Ascending aorta (tissue), 2 donors: ENCODE data around the gene AP5Z1. TPM values are rescaled to one million over a fixed set of nuclear protein-coding genes. Genes with fewer than 3 reads are reported as not detected.

Source experiments
- DNase-seq, 2 donors: peaks; one replicate each; pipeline ENCODE4 v3.0.0-alpha.2; 2019; ENCODE audit warnings: low spot score in 2 of 2
- H3K27ac ChIP-seq, 2 donors: fragments of 200-600 bp; sonication (generic); one replicate each; pipeline ENCODE4 v1.5.1; 2016 to 2017; ENCODE audit warnings: mild to moderate bottlenecking in 1 of 2
- H3K27me3 ChIP-seq: fragments of 200-600 bp; sonication (generic); one replicate; pipeline ENCODE4 v1.5.1; 2017
- H3K36me3 ChIP-seq, 2 donors: fragments of 200-600 bp; sonication (generic); one replicate each; pipeline ENCODE4 v1.5.1; 2016
- H3K4me1 ChIP-seq, 2 donors: fragments of 200-600 bp; sonication (generic); one replicate each; pipeline ENCODE4 v1.5.1; 2016 to 2017; ENCODE audit warnings: mild to moderate bottlenecking in 1 of 2
- H3K4me3 ChIP-seq, 2 donors: fragments of 200-600 bp; sonication (generic); one replicate each; pipeline ENCODE4 v1.5.1; 2016 to 2017; ENCODE audit warnings: mild to moderate bottlenecking in 1 of 2
- H3K9me3 ChIP-seq, 2 donors: fragments of 200-600 bp; sonication (generic); one replicate each; pipeline ENCODE4 v1.5.1; 2016
- CTCF ChIP-seq, 3 experiments: fragments of 200-600 bp in 2 of 3; fragments of 450-650 bp in 1 of 3; sonication (generic) in 2 of 3; IDR thresholded peaks; one replicate each; pipeline ENCODE4 v1.5.1; 2016 to 2019; ENCODE audit warnings: antibody characterized with exemption in 3 of 3, mild to moderate bottlenecking in 1 of 3, moderate library complexity in 1 of 3
- intact Hi-C: fragments of 100-400 bp; cut with DNase I; formaldehyde crosslinking; loops from one replicate; pipeline ENCODE4 v1.15.1; 2023
- total RNA-seq: library from RNA; depleted of rRNA; stranded (reverse); fragments of >200 nt; gene quantifications from one replicate; pipeline ENCODE4 v1.1.0, GENCODE V29; 2016

Gene AP5Z1
- total RNA-seq, 1 donor from 2014 or later: 115 TPM

GRCh38 chr7:4729266-4729665, 46.2 kb upstream of the AP5Z1 start:
- TF ChIP-seq CTCF (IDR thresholded peaks at IDR 0.05): no peak
- Histone ChIP-seq H3K4me3 (no peak overlapping the region), H3K27ac (peak overlapping the region; percentile 95 to 98), H3K27me3 (no peaks in the 10 kb centered on the region), H3K36me3 (peaks cover 0 to 5% of the 10 kb centered on the region in 2 donors), H3K4me1 (peaks cover 14 to 18% of the 10 kb centered on the region in 2 donors), H3K9me3 (no peaks in the 10 kb centered on the region)
- no peak for DNase-seq
- intact Hi-C loops: no loop called here

DNA sequence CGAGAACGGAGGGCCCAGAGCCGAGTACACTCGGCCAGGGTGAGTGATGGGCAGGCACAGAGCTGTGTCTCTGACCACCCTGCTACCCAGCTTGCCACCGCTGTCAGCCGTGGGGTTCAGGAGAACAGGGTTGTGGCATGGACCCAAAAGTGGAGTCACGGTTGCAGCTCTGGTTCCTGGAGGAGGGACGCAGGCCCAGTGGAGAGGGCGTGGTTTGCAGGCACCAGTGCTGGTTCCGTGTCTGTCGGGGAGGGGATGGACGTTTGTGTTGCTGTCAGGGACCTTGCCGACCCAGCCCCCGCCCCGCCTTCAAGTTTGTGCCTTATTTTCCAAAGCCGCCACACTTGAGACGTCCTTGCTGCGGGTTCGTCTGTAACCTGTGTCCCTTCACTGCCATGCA, 45.1 kb upstream of the AP5Z1 start:
- no peak for TF ChIP-seq CTCF (IDR thresholded peaks at IDR 0.05)
- no peak overlapping the region for H3K4me3 ChIP-seq
- intact Hi-C loops: no loop called here
- H3K4me1 ChIP-seq: peaks cover 9 to 11% of the 10 kb centered on the region in 2 donors
- H3K27me3 ChIP-seq: no peaks in the 10 kb centered on the region
- peaks cover 0 to 5% of the 10 kb centered on the region in 2 donors for H3K36me3 ChIP-seq
- H3K27ac ChIP-seq: no peak overlapping the region
- no peaks in the 10 kb centered on the region for H3K9me3 ChIP-seq
- no peak for DNase-seq

GRCh38 chr7:4730971-4731370, 44.5 kb upstream of the AP5Z1 start:
- DNase-seq: no peak
- intact Hi-C loops: no loop called here
- peaks cover 0 to 5% of the 10 kb centered on the region in 2 donors for H3K36me3 ChIP-seq
- no peak overlapping the region for H3K4me3 ChIP-seq
- H3K27me3 ChIP-seq: no peaks in the 10 kb centered on the region
- H3K9me3 ChIP-seq: no peaks in the 10 kb centered on the region
- TF ChIP-seq CTCF (IDR thresholded peaks at IDR 0.05): no peak
- peaks cover 6 to 9% of the 10 kb centered on the region in 2 donors for H3K4me1 ChIP-seq
- H3K27ac ChIP-seq: no peak overlapping the region

GRCh38 chr7:4731803-4732202, 43.6 kb upstream of the AP5Z1 start:
- intact Hi-C loops: no loop called here
- no peaks in the 10 kb centered on the region for H3K27me3 ChIP-seq
- H3K4me1 ChIP-seq: peaks cover 0 to 2% of the 10 kb centered on the region in 2 donors
- no peak for TF ChIP-seq CTCF (IDR thresholded peaks at IDR 0.05)
- peaks cover 0 to 5% of the 10 kb centered on the region in 2 donors for H3K36me3 ChIP-seq
- no peaks in the 10 kb centered on the region for H3K9me3 ChIP-seq
- DNase-seq: no peak
- H3K4me3 ChIP-seq: no peak overlapping the region
- H3K27ac ChIP-seq: no peak overlapping the region

DNA sequence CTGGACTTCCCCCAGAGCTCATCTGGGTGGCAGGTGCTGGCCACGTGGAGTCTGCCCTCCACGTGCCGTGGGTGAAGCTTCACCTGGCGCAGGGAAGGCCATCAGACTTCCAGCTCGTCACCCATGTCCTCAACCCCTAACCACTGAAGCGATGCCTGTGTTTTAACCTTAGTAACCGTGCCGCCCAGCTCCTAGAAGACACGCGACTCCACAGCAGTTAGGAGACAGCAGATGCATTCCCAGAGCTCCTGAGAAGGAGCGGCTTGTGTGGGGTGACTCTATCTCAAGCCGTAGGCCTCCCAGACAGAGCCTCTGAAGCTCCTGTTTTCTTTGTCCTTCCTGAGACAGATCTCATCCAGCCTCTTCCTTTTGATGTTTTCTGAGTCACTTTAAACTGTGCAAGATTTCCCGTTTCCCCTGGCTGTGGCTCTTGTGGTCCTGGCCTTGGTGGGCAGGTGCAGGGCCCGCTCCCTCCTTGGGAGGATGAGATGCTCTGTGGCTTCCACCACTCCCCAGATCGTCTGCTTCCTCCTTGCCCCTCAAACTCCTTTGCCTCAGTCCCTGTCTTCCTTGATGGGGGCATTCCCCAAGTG, 41.4 kb upstream of the AP5Z1 start:
- TF ChIP-seq CTCF (IDR thresholded peaks at IDR 0.05): no peak

More for the DNA sequence above, 41.4 kb upstream of the AP5Z1 start:
- peaks cover 0 to 9% of the 10 kb centered on the region in 2 donors for H3K4me1 ChIP-seq
- no peaks in the 10 kb centered on the region for H3K9me3 ChIP-seq
- no peak overlapping the region for H3K27ac ChIP-seq
- intact Hi-C loops: no loop called here
- no peaks in the 10 kb centered on the region for H3K27me3 ChIP-seq
- H3K4me3 ChIP-seq: no peak overlapping the region
- no peak for DNase-seq
- peaks cover 0 to 5% of the 10 kb centered on the region in 2 donors for H3K36me3 ChIP-seq
